NCI-H446 (cell line): ENCODE data around the gene ADTRP.
A peak's percentile ranks its signal among the peaks of the same experiment; 100 is the strongest.

Experiments used
- DNase-seq, 2 experiments: peaks; one replicate each; lab custom pipeline; 2025; lab: John Stamatoyannopoulos, UW

The ADTRP gene

GRCh38 chr6:11778648-11779328 is at the start of gene ADTRP:
Gene ADTRP (minus strand): TSS chr6:11778803. CDS start chr6:11778759, 44 bp downstream.
- DNase-seq: no peak

GRCh38 chr6:11826779-11827178 is 48.2 kb upstream of the ADTRP start:
- DNase-seq: no peak

GRCh38 chr6:11824986-11825385 is 46.4 kb upstream of the ADTRP start:
- DNase-seq: no peak

GRCh38 chr6:11822346-11822745 is 43.7 kb upstream of the ADTRP start:
- no peak for DNase-seq

GRCh38 chr6:11821781-11822180 is 43.2 kb upstream of the ADTRP start:
- DNase-seq: no peak

GRCh38 chr6:11820821-11821220 is 42.2 kb upstream of the ADTRP start:
- no peak for DNase-seq

GRCh38 chr6:11819486-11819885 is 40.9 kb upstream of the ADTRP start:
- DNase-seq: no peak

GRCh38 chr6:11815231-11815630 is 36.6 kb upstream of the ADTRP start:
- no peak for DNase-seq

- DNase-seq: no peak
These were observed 36.2 kb upstream of the ADTRP start for GRCh38 chr6:11814819-11815218.

- DNase-seq: no peak
These were observed 35.5 kb upstream of the ADTRP start for GRCh38 chr6:11814106-11814505.

- no peak for DNase-seq
These were observed 35.0 kb upstream of the ADTRP start for GRCh38 chr6:11813606-11814005.

- DNase-seq: peak in 1 of 2 experiments; percentile 7
These were observed 34.3 kb upstream of the ADTRP start for GRCh38 chr6:11812951-11813350.

GRCh38 chr6:11812439-11812838 is 33.8 kb upstream of the ADTRP start:
- DNase-seq: no peak

- no peak for DNase-seq
These were observed 33.2 kb upstream of the ADTRP start for GRCh38 chr6:11811644-11812264.

GRCh38 chr6:11810854-11811643 is 32.4 kb upstream of the ADTRP start:
- DNase-seq: peak in 1 of 2 experiments; percentile 14

- peak; percentile 85 to 91 for DNase-seq
These were observed 31.5 kb upstream of the ADTRP start for GRCh38 chr6:11810039-11810541.

- DNase-seq: no peak
These were observed 29.5 kb upstream of the ADTRP start for GRCh38 chr6:11808054-11808453.

- DNase-seq: no peak
These were observed 28.1 kb upstream of the ADTRP start for GRCh38 chr6:11806561-11807317.

- no peak for DNase-seq
These were observed 26.9 kb upstream of the ADTRP start for GRCh38 chr6:11805259-11806053.

GRCh38 chr6:11804701-11805100 is 26.1 kb upstream of the ADTRP start:
- DNase-seq: no peak

- no peak for DNase-seq
These were observed 25.5 kb upstream of the ADTRP start for GRCh38 chr6:11804135-11804534.
